Thymus (tissue), 11 donors: ENCODE data around the gene AP2M1. TPM values are rescaled to one million over a fixed set of nuclear protein-coding genes. Genes with fewer than 3 reads are reported as not detected.
"Not testable (repeated sequence)": the region's sequence is repeated elsewhere in the genome, so short reads cannot be mapped to it uniquely, and the experiment has no call there.

Source experiments
- DNase-seq, 9 donors: peaks; one replicate each; pipeline ENCODE4 v3.0.0-alpha.2; 2013; ENCODE audit warnings: low spot score in 9 of 9, low read depth in 6 of 9, missing footprints in 1 of 9
- H3K27ac ChIP-seq, 2 donors: one replicate each; pipeline ENCODE4 v1.5.1; 2013; ENCODE audit warnings: control low read depth in 1 of 2, low read depth in 1 of 2, low read length in 1 of 2, mild to moderate bottlenecking in 1 of 2, moderate library complexity in 1 of 2
- H3K27me3 ChIP-seq, 2 donors: one replicate each; pipeline ENCODE4 v1.5.1; 2013; ENCODE audit warnings: low read length in 1 of 2; ENCODE audit not compliant: control insufficient read depth in 2 of 2, insufficient read depth in 1 of 2
- H3K36me3 ChIP-seq, 2 donors: one replicate each; pipeline ENCODE4 v1.5.1; 2013; ENCODE audit warnings: low read length in 1 of 2, mild to moderate bottlenecking in 1 of 2, moderate library complexity in 1 of 2; ENCODE audit not compliant: control insufficient read depth in 2 of 2, insufficient read depth in 2 of 2
- H3K4me1 ChIP-seq, 2 donors: one replicate each; pipeline ENCODE4 v1.5.1; 2013; ENCODE audit warnings: low read length in 2 of 2; ENCODE audit not compliant: control insufficient read depth in 2 of 2, insufficient read depth in 2 of 2
- H3K4me3 ChIP-seq, 2 donors: one replicate each; pipeline ENCODE4 v1.5.1; 2013; ENCODE audit warnings: low read length in 2 of 2, control low read depth in 1 of 2, mild to moderate bottlenecking in 1 of 2
- H3K9me3 ChIP-seq, 2 donors: one replicate each; pipeline ENCODE4 v1.5.1; 2013; ENCODE audit warnings: low read length in 1 of 2, mild to moderate bottlenecking in 1 of 2; ENCODE audit not compliant: control insufficient read depth in 2 of 2, insufficient read depth in 1 of 2
- WGBS: extraction: QIAGEN DNeasy Blood & Tissue Kit; methylation state at CpG from one replicate; pipeline ENCODE4 v1.1.7; 2013; 5-methylcytosine and 5-hydroxymethylcytosine counted together
- polyA plus RNA-seq: library from polyadenylated mRNA; stranded (reverse); fragments of 200-250 nt; gene quantifications from one replicate; pipeline ENCODE4 v1.2.3, GENCODE V29; 2013
- total RNA-seq: library from RNA; stranded (reverse); fragments of 120-200 nt; gene quantifications from one replicate; pipeline ENCODE4 v1.2.4, GENCODE V29; 2013
- donor health status: healthy.

AP2M1 gene
- total and polyA plus RNA-seq, 2 donors = 138 to 165 TPM

DNA sequence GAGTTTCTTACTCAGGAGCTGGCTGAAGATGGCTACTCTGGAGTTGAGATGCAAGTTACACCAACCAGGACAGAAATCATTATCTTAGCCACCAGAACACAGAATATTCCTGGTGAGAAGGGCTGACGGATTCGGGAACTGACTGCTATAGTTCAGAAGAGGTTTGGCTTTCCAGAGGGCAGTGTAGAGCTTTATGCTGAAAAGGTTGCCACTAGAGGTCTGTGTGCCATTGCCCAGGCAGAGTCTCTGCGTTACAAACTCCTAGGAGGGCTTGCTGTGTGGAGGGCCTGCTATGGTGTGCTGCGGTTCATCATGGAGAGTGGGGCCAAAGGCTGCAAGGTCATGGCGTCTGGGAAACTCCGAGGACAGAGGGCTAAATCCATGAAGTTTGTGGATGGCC is 24.9 kb upstream of the AP2M1 start:
- DNase-seq, H3K27ac ChIP-seq, H3K27me3 ChIP-seq, H3K4me1 ChIP-seq, H3K9me3 ChIP-seq, H3K4me3 ChIP-seq: not testable (repeated sequence)
- H3K36me3 ChIP-seq = peaks cover 10 to 16% of the 10 kb centered on the region in 2 donors
- WGBS = 92% methylated on average over 6 of the region's 6 CpGs

GRCh38 chr3:184154885-184155643 is 19.6 kb upstream of the AP2M1 start, which contains the start of gene DVL3:
Gene DVL3, plus strand, starts transcription at chr3:184155377. Its CDS starts 259 bp downstream, at chr3:184155636.
- H3K27me3 ChIP-seq = peaks cover 0 to 8% of the 10 kb centered on the region in 2 donors
- no peaks in the 10 kb centered on the region for H3K9me3 ChIP-seq
- peaks cover 9 to 21% of the 10 kb centered on the region in 2 donors for H3K4me1 ChIP-seq
- 2% methylated on average over 84 of the region's 84 CpGs for WGBS
- DNase-seq = peak in 2 of 9 donors; percentile 28 to 47
- H3K4me3 ChIP-seq = peak within 1 kb of the TSS; percentile 69 to 78
- H3K36me3 ChIP-seq = no peaks in the 10 kb centered on the region
- H3K27ac ChIP-seq = peak within 1 kb of the TSS; percentile 37 to 79

DNA sequence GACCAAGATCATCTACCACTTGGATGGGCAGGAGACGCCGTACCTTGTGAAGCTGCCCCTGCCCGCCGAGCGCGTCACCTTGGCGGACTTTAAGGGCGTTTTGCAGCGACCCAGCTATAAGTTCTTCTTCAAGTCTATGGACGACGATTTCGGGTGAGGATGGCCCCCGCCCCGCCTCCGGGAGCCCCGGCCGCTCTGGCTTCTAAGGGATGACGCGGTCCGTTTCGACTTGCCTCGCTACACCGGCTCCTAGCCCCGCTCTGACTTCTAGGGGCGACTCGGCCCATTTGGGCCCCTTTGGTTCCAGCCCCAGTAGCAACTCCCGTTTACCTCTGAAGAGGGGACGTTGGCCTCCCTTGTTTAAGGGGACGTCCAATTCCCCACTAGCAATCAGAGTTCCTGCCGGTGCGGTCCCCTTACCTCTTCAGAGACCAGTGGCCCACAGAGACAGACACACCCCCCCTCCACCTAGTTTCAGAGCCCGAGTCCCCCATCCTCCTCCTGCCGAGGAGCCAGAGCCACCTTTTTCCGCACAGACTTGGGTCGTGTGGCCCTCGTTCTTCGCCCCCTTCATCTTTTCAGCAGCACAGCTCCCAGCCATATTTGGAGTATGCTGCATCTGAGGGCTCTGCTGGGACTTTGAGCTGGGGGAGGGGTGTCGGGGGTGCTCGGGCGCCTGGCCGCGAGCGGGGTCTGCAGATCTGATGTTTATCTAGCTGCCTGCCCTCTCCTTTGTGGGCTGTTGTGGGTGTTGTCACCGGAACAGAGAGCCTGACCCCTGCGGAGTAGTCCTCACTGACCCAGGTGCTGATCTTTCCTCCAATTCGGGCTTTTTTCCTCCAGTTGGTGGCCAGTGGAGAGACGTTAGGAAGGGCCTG is 18.8 kb upstream of the AP2M1 start:
- under 1% methylated on average over 47 of the region's 47 CpGs for WGBS
- peak overlapping the region; percentile 37 to 79 for H3K27ac ChIP-seq
- peak overlapping the region; percentile 69 to 78 for H3K4me3 ChIP-seq
- H3K27me3 ChIP-seq = peaks cover 0 to 8% of the 10 kb centered on the region in 2 donors
- H3K36me3 ChIP-seq = no peaks in the 10 kb centered on the region
- peaks cover 9 to 21% of the 10 kb centered on the region in 2 donors for H3K4me1 ChIP-seq
- peak in 2 of 9 donors; percentile 32 to 58 for DNase-seq
- no peaks in the 10 kb centered on the region for H3K9me3 ChIP-seq

- Histone ChIP-seq H3K27ac (no peak overlapping the region), H3K27me3 (peaks cover 0 to 8% of the 10 kb centered on the region in 2 donors), H3K36me3 (no peaks in the 10 kb centered on the region), H3K9me3 (no peaks in the 10 kb centered on the region), H3K4me3 (peak overlapping the region; percentile 69 to 78), H3K4me1 (peaks cover 9 to 21% of the 10 kb centered on the region in 2 donors)
- peak in 1 of 9 donors; percentile 16 for DNase-seq
- WGBS = 10% methylated on average over 6 of the region's 6 CpGs
These were observed 18.1 kb upstream of the AP2M1 start for GRCh38 chr3:184156522-184156955.

GRCh38 chr3:184157206-184157605 is 17.4 kb upstream of the AP2M1 start:
- peaks cover 0 to 8% of the 10 kb centered on the region in 2 donors for H3K27me3 ChIP-seq
- no peaks in the 10 kb centered on the region for H3K36me3 ChIP-seq
- peak overlapping the region in 1 of 2 donors; percentile 78 for H3K4me3 ChIP-seq
- peaks cover 9 to 21% of the 10 kb centered on the region in 2 donors for H3K4me1 ChIP-seq
- no peak overlapping the region for H3K27ac ChIP-seq
- H3K9me3 ChIP-seq = no peaks in the 10 kb centered on the region
- no peak for DNase-seq

DNA sequence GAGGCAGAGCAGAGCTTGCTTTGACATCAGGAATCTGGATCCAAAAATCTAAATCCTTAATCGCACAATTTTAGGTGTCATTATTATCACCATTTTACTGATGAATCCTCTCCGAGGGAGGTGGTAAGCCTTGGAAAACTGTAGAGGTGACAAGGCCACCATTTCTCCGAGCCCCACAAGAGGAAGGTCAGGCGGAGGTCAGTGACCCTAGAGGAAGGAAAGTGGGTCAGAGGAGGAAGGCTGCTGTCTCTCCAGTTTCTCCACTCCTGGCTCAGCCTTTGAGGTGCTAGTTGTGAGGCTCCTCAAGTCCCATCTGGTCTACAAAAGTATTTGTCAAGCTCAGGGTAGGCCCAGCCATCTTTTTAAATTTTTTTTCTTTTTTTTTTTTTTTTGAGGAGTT is 16.3 kb upstream of the AP2M1 start:
- Histone ChIP-seq H3K27ac (no peak overlapping the region), H3K27me3 (peaks cover 0 to 8% of the 10 kb centered on the region in 2 donors), H3K9me3 (no peaks in the 10 kb centered on the region), H3K4me1 (peaks cover 9 to 21% of the 10 kb centered on the region in 2 donors), H3K36me3 (peaks cover 0 to under 1% of the 10 kb centered on the region in 2 donors), H3K4me3 (no peak overlapping the region)
- WGBS = 98% methylated on average over 4 of the region's 4 CpGs
- DNase-seq = no peak

GRCh38 chr3:184160456-184160855 is 14.2 kb upstream of the AP2M1 start:
- Histone ChIP-seq H3K27ac (no peak overlapping the region), H3K4me3 (no peak overlapping the region), H3K4me1 (peaks cover 9 to 18% of the 10 kb centered on the region in 2 donors), H3K27me3 (peaks cover 0 to 4% of the 10 kb centered on the region in 2 donors), H3K36me3 (peaks cover 4 to 18% of the 10 kb centered on the region in 2 donors), H3K9me3 (no peaks in the 10 kb centered on the region)
- WGBS = 60% methylated on average over 2 of the region's 2 CpGs
- no peak for DNase-seq

GRCh38 chr3:184162571-184163070 is 12.0 kb upstream of the AP2M1 start:
- WGBS = 89% methylated on average over 8 of the region's 8 CpGs
- H3K4me1 ChIP-seq, H3K4me3 ChIP-seq, DNase-seq, H3K27me3 ChIP-seq, H3K9me3 ChIP-seq, H3K27ac ChIP-seq: not testable (repeated sequence)
- H3K36me3 ChIP-seq = peaks cover 15 to 33% of the 10 kb centered on the region in 2 donors
